HCT116 (cell line): ENCODE results near the gene TMEM184B. TPM values are rescaled to one million over a fixed set of nuclear protein-coding genes. Genes with fewer than 3 reads are reported as not detected.

Experiments used
- ATAC-seq: fragments of 200-7000 bp; cut with Tn5 transposase; 2 replicates; pipeline ENCODE4 v1.9.1; 2020; ENCODE audit warnings: mild to moderate bottlenecking, moderate library complexity
- BruUV-seq: library from RNA; stranded (reverse); fragments of 400-500 nt; replicated peaks from 2 replicates; lab custom pipeline; 2021; lab: Mats Ljungman, UMichigan
- CTCF ChIA-PET: fragments of 300-600 bp; sonication (Branson Sonifier 250); formaldehyde crosslinking; loops from one replicate; lab custom pipeline; 2021; ENCODE audit warnings: antibody characterized with exemption; lab: Charles Lee
- POLR2A ChIA-PET: fragments of 300-600, 350-600 bp; sonication (Branson Sonifier 250); formaldehyde crosslinking; loops from one replicate; lab custom pipeline; 2021; ENCODE audit warnings: antibody characterized with exemption; lab: Charles Lee
- RAD21 ChIA-PET, 2 experiments: fragments of 300-600 bp; sonication (Branson Sonifier 250); formaldehyde crosslinking; loops; one replicate each; lab custom pipeline; 2023; ENCODE audit warnings: low total read pairs in 2 of 2; ENCODE audit not compliant: uncharacterized antibody in 2 of 2, unreplicated experiment in 2 of 2, low non-redundant PET in 1 of 2; lab: Charles Lee
- DNase-seq: peaks from one replicate; pipeline ENCODE4 v3.0.0-alpha.2; 2010; ENCODE audit warnings: low read depth, low spot score
- H2AFZ ChIP-seq: fragments of 200-600 bp; shearing (Covaris generic), sonication (generic); 2 replicates; pipeline ENCODE4 v1.6.1; 2017; ENCODE audit warnings: low read depth, mixed run types, mixed read lengths, antibody characterized with exemption, low read length; ENCODE audit not compliant: poor library complexity, severe bottlenecking
- H3K27ac ChIP-seq: 2 replicates; pipeline ENCODE4 v1.5.1; 2012; ENCODE audit warnings: low read depth, low read length
- H3K27me3 ChIP-seq: fragments of 200-600 bp; sonication (generic); 2 replicates; pipeline ENCODE4 v1.6.1; 2016; ENCODE audit warnings: mixed run types, low read length, mixed read lengths; ENCODE audit not compliant: insufficient read depth
- H3K36me3 ChIP-seq, 2 experiments: fragments of 200-500 bp in 1 of 2; fragments of 200-600 bp in 1 of 2; sonication (Bioruptor generic) in 1 of 2; sonication (generic) in 1 of 2; 2 replicates each; pipeline versions ENCODE4 v1.5.1 to v1.6.1; 2014 to 2016; ENCODE audit warnings: low read length in 2 of 2, inconsistent platforms in 1 of 2, mixed read lengths in 1 of 2, mixed run types in 1 of 2; ENCODE audit not compliant: insufficient read depth in 2 of 2, control insufficient read depth in 1 of 2
- H3K4me1 ChIP-seq, 2 experiments: fragments of 200-600 bp in 1 of 2; sonication (generic) in 1 of 2; 2 replicates each; pipeline versions ENCODE4 v1.5.1 to v1.6.1; 2012 to 2017; ENCODE audit warnings: low read length in 2 of 2, inconsistent platforms in 1 of 2, mild to moderate bottlenecking in 1 of 2, mixed read lengths in 1 of 2, mixed run types in 1 of 2, moderate library complexity in 1 of 2; ENCODE audit not compliant: insufficient read depth in 2 of 2, control insufficient read depth in 1 of 2
- H3K4me2 ChIP-seq: fragments of 200-600 bp; sonication (generic); 2 replicates; pipeline ENCODE4 v1.6.1; 2017; ENCODE audit warnings: mixed run types, low read length, mixed read lengths
- H3K4me3 ChIP-seq, 2 experiments: fragments of 200-600 bp in 1 of 2; sonication (generic) in 1 of 2; replicated peaks in 1 of 2; 2 replicates each; pipeline ENCODE4 v1.5.1; 2011 to 2016; ENCODE audit warnings: low read length in 2 of 2, control low read depth in 1 of 2, low read depth in 1 of 2, mild to moderate bottlenecking in 1 of 2, mixed read lengths in 1 of 2, mixed run types in 1 of 2
- H3K79me2 ChIP-seq: fragments of 200-600 bp; sonication (generic); 2 replicates; pipeline ENCODE4 v1.6.1; 2017; ENCODE audit warnings: mild to moderate bottlenecking, mixed run types, low read length, moderate library complexity, mixed read lengths; ENCODE audit not compliant: insufficient read depth
- H3K9ac ChIP-seq: fragments of 200-600 bp; sonication (generic); 2 replicates; pipeline ENCODE4 v1.6.1; 2016; ENCODE audit warnings: low read length, mixed read lengths
- H3K9me2 ChIP-seq: fragments of 200-600 bp; sonication (generic), shearing (Covaris generic); 2 replicates; pipeline ENCODE4 v1.6.1; 2017; ENCODE audit warnings: mixed run types, mild to moderate bottlenecking, moderate library complexity; ENCODE audit not compliant: insufficient read depth
- H3K9me3 ChIP-seq, 2 experiments: fragments of 200-500 bp in 1 of 2; fragments of 200-600 bp in 1 of 2; sonication (Bioruptor generic) in 1 of 2; sonication (generic) in 1 of 2; 2 replicates each; pipeline ENCODE4 v1.6.1; 2014 to 2017; ENCODE audit warnings: low read length in 2 of 2, mixed read lengths in 2 of 2, inconsistent platforms in 1 of 2, low read depth in 1 of 2, mild to moderate bottlenecking in 1 of 2, mixed run types in 1 of 2, moderate library complexity in 1 of 2; ENCODE audit not compliant: control insufficient read depth in 1 of 2, insufficient read depth in 1 of 2
- H4K20me1 ChIP-seq: fragments of 200-600 bp; sonication (generic), shearing (Covaris generic); 2 replicates; pipeline ENCODE4 v1.6.1; 2017; ENCODE audit warnings: mixed run types, mild to moderate bottlenecking, moderate library complexity; ENCODE audit not compliant: insufficient read depth
- CEBPB ChIP-seq: IDR thresholded peaks from 2 replicates; pipeline ENCODE4 v1.6.1; 2012; ENCODE audit warnings: low read depth
- ELF1 ChIP-seq: IDR thresholded peaks from 2 replicates; pipeline ENCODE4 v1.6.1; 2012; ENCODE audit warnings: low read depth, borderline replicate concordance
- EZH2 ChIP-seq: fragments of 200-600 bp; sonication (generic); IDR thresholded peaks from 2 replicates; pipeline ENCODE4 v1.6.1; 2017; ENCODE audit warnings: antibody characterized with exemption, mixed run types
- EZH2phosphoT487 ChIP-seq: fragments of 200-600 bp; IDR thresholded peaks from 2 replicates; pipeline ENCODE4 v1.6.1; 2018; ENCODE audit warnings: antibody characterized with exemption, borderline replicate concordance
- JUND ChIP-seq: IDR thresholded peaks from 2 replicates; pipeline ENCODE4 v1.6.1; 2012
- MAX ChIP-seq: IDR thresholded peaks from 2 replicates; pipeline ENCODE4 v1.6.1; 2012
- POLR2A ChIP-seq: IDR thresholded peaks from 2 replicates; pipeline ENCODE4 v1.7.0; 2011; ENCODE audit warnings: borderline replicate concordance; ENCODE audit not compliant: insufficient read depth, insufficient read length; ENCODE audit errors: extremely low read depth
- POLR2AphosphoS5 ChIP-seq: IDR thresholded peaks from 2 replicates; pipeline ENCODE4 v1.6.1; 2011; ENCODE audit warnings: mild to moderate bottlenecking, low read depth, low read length, moderate library complexity
- RAD21 ChIP-seq: IDR thresholded peaks from 2 replicates; pipeline ENCODE4 v1.6.1; 2012; ENCODE audit warnings: low read depth, mild to moderate bottlenecking
- SP1 ChIP-seq: IDR thresholded peaks from 2 replicates; pipeline ENCODE4 v1.6.1; 2012; ENCODE audit warnings: low read depth
- SRF ChIP-seq: IDR thresholded peaks from 2 replicates; pipeline ENCODE4 v1.6.1; 2012; ENCODE audit warnings: low read depth
- TCF7L2 ChIP-seq: IDR thresholded peaks from 2 replicates; pipeline ENCODE4 v1.7.0; 2011; ENCODE audit warnings: borderline replicate concordance, inconsistent platforms; ENCODE audit not compliant: insufficient read depth, insufficient read length; ENCODE audit errors: extremely low read depth
- YY1 ChIP-seq: IDR thresholded peaks from 2 replicates; pipeline ENCODE4 v1.6.1; 2011; ENCODE audit warnings: low read length, low read depth, moderate library complexity, mild to moderate bottlenecking; ENCODE audit not compliant: insufficient replicate concordance; ENCODE audit errors: extremely low read depth
- ZBTB33 ChIP-seq: IDR thresholded peaks from 2 replicates; pipeline ENCODE4 v1.6.1; 2011; ENCODE audit warnings: mild to moderate bottlenecking, low read length, moderate library complexity; ENCODE audit not compliant: insufficient replicate concordance; ENCODE audit errors: extremely low read depth
- ZFX ChIP-seq: fragments of 450-650 bp; IDR thresholded peaks from 2 replicates; pipeline ENCODE4 v1.6.1; 2017
- intact Hi-C: fragments of 100-400 bp; cut with micrococcal nuclease; formaldehyde crosslinking; loops from 2 replicates; pipeline ENCODE4 v1.10.0; 2022
- total RNA-seq: library from RNA; stranded (reverse); gene quantifications from one replicate; pipeline ENCODE4 v1.2.1, GENCODE V29; 2021; ENCODE audit not compliant: unreplicated experiment
- TF ChIP-seq, protein P1 (sequence below), 3 experiments: fragments of 200-600 bp in 1 of 3; sonication (generic) in 1 of 3; IDR thresholded peaks in 2 of 3; conservative IDR thresholded peaks in 1 of 3; 2 replicates each; pipeline ENCODE4 v1.5.1; 2012 to 2017; ENCODE audit warnings: low read depth in 2 of 3, low read length in 2 of 3, antibody characterized with exemption in 1 of 3, borderline replicate concordance in 1 of 3, control low read depth in 1 of 3, mild to moderate bottlenecking in 1 of 3, mixed read lengths in 1 of 3, mixed run types in 1 of 3, moderate library complexity in 1 of 3; ENCODE audit not compliant: insufficient read depth in 1 of 3
- TF ChIP-seq, protein P2 (sequence below): IDR thresholded peaks from 2 replicates; pipeline ENCODE4 v1.6.1; 2012

Gene TMEM184B
- total RNA-seq, 1 experiment from 2014 or later = 66.0 TPM

DNA sequence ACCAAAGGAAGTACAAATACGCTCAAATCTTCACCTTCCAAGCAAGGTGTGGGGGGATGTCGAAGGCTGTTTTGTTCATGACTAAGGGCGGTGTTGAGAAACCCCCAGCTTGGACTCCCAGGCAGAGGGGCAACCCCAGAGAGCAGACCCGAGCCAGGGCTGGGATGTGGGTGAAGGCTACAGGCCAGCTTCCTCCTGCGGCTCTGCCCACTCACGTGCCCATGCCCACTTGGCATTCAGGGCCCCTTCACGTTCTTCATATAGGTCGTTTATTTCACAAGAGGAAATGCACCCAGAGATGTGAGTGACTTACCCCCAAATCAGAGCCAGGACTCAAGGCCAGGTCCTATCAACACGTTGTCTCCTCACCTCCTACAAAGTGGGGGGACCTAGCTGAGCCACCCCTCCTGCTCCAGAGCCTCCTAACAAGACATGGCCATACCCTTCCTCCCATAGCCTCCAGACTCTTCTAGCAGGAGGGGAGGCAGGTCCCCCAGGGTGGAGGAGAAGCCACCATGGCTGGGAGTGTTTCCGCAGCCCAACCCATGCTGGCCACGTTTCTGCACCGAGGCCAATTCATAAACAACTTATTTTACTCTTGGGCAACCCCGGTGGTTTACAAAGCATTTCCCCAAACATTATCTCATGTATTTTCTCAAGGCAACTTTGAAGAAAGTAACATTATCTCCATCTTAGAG lies 22.0 kb downstream of the TMEM184B start:
- Histone ChIP-seq H3K9me3 (peaks cover 0 to 6% of the 10 kb centered on the region in 2 experiments; a peak in 1 of 4 replicates), H3K4me3 (no peak overlapping the region), H3K9me2 (no peaks in the 10 kb centered on the region), H3K4me2 (no peak overlapping the region), H3K36me3 (no peaks in the 10 kb centered on the region; a peak in 1 of 4 replicates), H2AFZ (no peak overlapping the region), H4K20me1 (no peaks in the 10 kb centered on the region), H3K79me2 (peaks cover 33% of the 10 kb centered on the region), H3K4me1 (no peaks in the 10 kb centered on the region), H3K9ac (no peak overlapping the region), H3K27me3 (no peaks in the 10 kb centered on the region), H3K27ac (no peak overlapping the region)
- POLR2A ChIA-PET = no interaction called here
- no peak for ATAC-seq
- no TSS peak for BruUV-seq
- no peak for DNase-seq
- TF ChIP-seq MAX (no peak), SRF (no peak), ZFX (no peak), YY1 (no peak), EZH2 (no peak), POLR2A (no peak), TCF7L2 (no peak), CEBPB (no peak), JUND (no peak), ZBTB33 (no peak), SP1 (no peak), RAD21 (no peak), POLR2AphosphoS5 (no peak), ELF1 (no peak), EZH2phosphoT487 (no peak)
- TF ChIP-seq, protein P1, sequence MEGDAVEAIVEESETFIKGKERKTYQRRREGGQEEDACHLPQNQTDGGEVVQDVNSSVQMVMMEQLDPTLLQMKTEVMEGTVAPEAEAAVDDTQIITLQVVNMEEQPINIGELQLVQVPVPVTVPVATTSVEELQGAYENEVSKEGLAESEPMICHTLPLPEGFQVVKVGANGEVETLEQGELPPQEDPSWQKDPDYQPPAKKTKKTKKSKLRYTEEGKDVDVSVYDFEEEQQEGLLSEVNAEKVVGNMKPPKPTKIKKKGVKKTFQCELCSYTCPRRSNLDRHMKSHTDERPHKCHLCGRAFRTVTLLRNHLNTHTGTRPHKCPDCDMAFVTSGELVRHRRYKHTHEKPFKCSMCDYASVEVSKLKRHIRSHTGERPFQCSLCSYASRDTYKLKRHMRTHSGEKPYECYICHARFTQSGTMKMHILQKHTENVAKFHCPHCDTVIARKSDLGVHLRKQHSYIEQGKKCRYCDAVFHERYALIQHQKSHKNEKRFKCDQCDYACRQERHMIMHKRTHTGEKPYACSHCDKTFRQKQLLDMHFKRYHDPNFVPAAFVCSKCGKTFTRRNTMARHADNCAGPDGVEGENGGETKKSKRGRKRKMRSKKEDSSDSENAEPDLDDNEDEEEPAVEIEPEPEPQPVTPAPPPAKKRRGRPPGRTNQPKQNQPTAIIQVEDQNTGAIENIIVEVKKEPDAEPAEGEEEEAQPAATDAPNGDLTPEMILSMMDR (IDR thresholded peaks at IDR 0.05 in 2 of 3, conservative IDR thresholded peaks at IDR 0.05 in 1 of 3; ENCODE audit: borderline replicate concordance in 1 of 3, insufficient read depth in 1 of 3, low read depth in 2 of 3, low read length in 2 of 3) = no peak
- TF ChIP-seq, protein P2, sequence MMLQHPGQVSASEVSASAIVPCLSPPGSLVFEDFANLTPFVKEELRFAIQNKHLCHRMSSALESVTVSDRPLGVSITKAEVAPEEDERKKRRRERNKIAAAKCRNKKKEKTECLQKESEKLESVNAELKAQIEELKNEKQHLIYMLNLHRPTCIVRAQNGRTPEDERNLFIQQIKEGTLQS = no peak
- intact Hi-C loops = no loop called here
- CTCF ChIA-PET = no interaction called here
- RAD21 ChIA-PET = no interaction called here
